H1 (cell line): ENCODE results near the gene TCTN3. TPM values are rescaled to one million over a fixed set of nuclear protein-coding genes. Genes with fewer than 3 reads are reported as not detected.

ENCODE experiments used
- JUND ChIP-seq: IDR thresholded peaks from 2 replicates; pipeline ENCODE4 v1.6.1; 2011; ENCODE audit warnings: mild to moderate bottlenecking, improper control_type of control experiment, low read length
- polyA plus RNA-seq, 7 experiments: library from polyadenylated mRNA; depleted of rRNA in 3 of 7; stranded (reverse) in 5 of 7; unstranded in 2 of 7; fragments of >200 nt in 5 of 7; fragments of 200-250 nt in 2 of 7; gene quantifications; 1 replicate in 5 of 7; 2 replicates in 1 of 7; 4 replicates in 1 of 7; pipeline versions ENCODE4 v1.2.1 to v1.2.3, GENCODE V29; 2011 to 2013; ENCODE audit warnings: missing spikeins in 2 of 7, mixed read lengths in 2 of 7
- total RNA-seq: library from RNA; stranded (reverse); fragmentation: NEBNext Ultra II Directional; extraction: Animal tissue kit (Norgen Biotek cat#: 25700); gene quantifications from 2 replicates; pipeline ENCODE4 v1.2.1, GENCODE V29; 2021

TCTN3 gene
- total and polyA plus RNA-seq, 2 of the 8 experiments (the other 6 are each of a cell fraction or from before 2014, with no cell fraction given) = 34.7 to 39.8 TPM

- TF ChIP-seq JUND = no peak
Observed at GRCh38 chr10:95706990-95707389, 13.3 kb upstream of the TCTN3 start (continued).
